Memory B cell (primary cell): Measurements from ENCODE around the gene UCN.
"Not testable (repeated sequence)": the region's sequence is repeated elsewhere in the genome, so short reads cannot be mapped to it uniquely, and the experiment has no call there.

Experiments used
- ATAC-seq: fragments of 150-1000 bp; cut with Tn5 transposase; 2 replicates; pipeline ENCODE4 v1.10.0; 2021; ENCODE audit warnings: low read depth, mild to moderate bottlenecking, moderate library complexity
- DNase-seq, 2 donors: peaks; one replicate each; pipeline ENCODE4 v3.0.0; 2022; ENCODE audit warnings: low spot score in 2 of 2
- H3K27ac Mint-ChIP-seq: one replicate; pipeline ENCODE4 v1.8.0; 2022; ENCODE audit warnings: mild to moderate bottlenecking, moderate library complexity, mixed read lengths
- H3K27me3 Mint-ChIP-seq: one replicate; pipeline ENCODE4 v1.8.0; 2022; ENCODE audit warnings: mixed read lengths
- H3K36me3 Mint-ChIP-seq: one replicate; pipeline ENCODE4 v1.8.0; 2022; ENCODE audit warnings: mild to moderate bottlenecking, mixed read lengths
- H3K4me1 Mint-ChIP-seq: one replicate; pipeline ENCODE4 v1.8.0; 2022; ENCODE audit warnings: mixed read lengths
- H3K4me3 Mint-ChIP-seq: one replicate; pipeline ENCODE4 v1.8.0; 2022; ENCODE audit warnings: mild to moderate bottlenecking, moderate library complexity, mixed read lengths
- H3K9me3 Mint-ChIP-seq: one replicate; pipeline ENCODE4 v1.8.0; 2022; ENCODE audit warnings: mixed read lengths

The UCN gene

DNA sequence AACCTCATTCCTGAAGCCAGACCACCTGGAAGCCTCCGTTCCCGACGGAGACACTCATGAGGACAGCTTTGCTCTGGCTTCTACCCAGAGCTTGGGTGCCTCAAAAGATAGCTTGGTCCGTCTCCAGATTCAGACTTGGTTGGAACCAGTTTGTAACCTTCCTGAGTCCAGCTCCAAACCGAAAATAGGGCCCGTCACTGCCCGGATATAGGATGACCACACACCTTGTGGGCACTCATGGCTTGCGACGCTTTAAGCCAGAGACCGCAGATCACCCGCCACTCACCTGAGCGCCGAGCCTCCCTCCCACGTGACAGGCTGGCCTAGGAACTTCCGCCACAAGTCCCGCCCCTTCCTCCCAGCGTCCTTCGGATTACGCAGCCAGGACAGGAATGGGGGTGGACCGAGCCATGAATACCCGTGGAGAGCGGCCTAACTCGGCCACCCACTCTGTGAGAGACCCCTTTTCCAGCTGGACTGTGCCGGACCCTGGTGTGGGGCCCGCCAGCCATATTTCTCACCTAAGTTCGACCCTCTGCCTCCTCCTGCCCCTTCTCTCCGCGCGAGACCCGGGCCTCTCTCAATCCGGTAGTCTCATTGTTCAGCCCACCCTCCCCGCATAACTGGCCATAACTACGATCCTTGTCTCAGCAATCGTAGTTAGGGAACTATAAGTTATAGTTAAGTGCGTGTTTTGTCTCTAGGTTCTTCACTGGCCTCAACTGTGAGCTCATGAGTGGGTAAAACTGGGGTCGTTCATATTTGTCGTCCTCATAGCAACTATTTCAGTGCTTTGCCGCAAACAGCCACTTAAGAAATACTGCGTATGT lies 14.7 kb upstream of the UCN start, which contains the start of gene MPV17:
Gene MPV17, minus strand, starts transcription at position 332 of the 830 bp plus-strand sequence. CDS start 580 bp downstream, outside the sequence.
- peak; percentile 95 for ATAC-seq
- Mint-ChIP-seq H3K4me1 (peaks cover 13% of the 10 kb centered on the region), H3K4me3 (peak within 1 kb of the TSS; percentile 99), H3K9me3 (no peaks in the 10 kb centered on the region), H3K27ac (peak within 1 kb of the TSS; percentile 99), H3K36me3 (peaks cover 21% of the 10 kb centered on the region), H3K27me3 (no peaks in the 10 kb centered on the region)
- DNase-seq: peak; percentile 71 to 75

DNA sequence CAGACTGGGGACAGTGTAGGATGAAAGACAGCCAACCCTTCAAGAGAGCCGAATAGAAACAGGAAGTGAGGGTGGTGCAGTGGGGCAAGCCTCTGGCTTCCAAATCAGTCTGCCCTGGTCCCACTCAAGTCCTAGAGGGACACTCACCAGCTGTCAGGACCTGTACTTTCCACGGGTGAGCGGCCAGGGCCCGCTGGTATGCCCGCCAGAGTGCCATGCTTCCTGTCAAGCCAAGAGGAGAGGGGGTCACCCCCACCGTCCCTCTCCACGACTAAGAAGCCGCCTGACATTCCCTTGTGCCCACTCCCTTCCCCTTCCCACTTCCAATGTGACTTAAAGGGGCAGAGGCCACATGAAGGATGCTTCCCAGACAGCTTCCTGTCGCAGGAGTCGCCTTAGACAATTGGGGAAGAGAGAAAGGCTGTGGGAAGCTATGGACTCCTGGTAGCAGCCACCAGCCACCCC lies 14.1 kb upstream of the UCN start:
- DNase-seq: peak in 1 of 2 donors; percentile 27
- peak; percentile 52 for ATAC-seq

DNA sequence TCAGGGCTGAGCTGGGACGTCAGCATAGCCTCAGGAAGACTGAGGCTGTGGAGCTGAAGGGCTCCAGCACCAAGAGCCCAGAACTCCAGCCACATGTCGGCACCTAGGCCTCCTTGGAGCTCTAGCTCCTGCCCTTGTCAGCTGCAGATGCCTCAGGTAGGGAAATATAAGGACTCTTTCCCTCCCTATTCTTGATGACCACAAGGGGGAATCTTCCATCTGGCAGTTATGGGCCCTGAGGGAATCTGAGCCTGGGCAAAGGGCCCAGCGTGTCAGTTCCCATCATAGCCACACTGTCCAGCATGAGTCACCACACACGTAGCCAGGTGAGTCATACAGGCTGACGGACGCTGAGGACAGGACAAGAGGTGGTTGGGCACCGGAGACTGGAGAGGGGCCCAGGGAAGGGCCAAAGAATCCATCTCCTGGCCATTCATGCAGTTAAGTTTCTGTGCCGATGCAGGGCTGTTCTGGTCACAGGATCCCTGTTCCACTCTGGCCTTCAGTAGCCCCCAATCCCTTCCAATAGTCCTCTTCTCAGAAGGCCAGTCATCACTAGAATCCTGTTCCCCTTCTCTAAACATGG lies 12.8 kb upstream of the UCN start:
- H3K27me3 Mint-ChIP-seq: no peaks in the 10 kb centered on the region
- DNase-seq (no peak), ATAC-seq (no peak)
- H3K4me1 Mint-ChIP-seq: peaks cover 13% of the 10 kb centered on the region
- peaks cover 11% of the 10 kb centered on the region for H3K36me3 Mint-ChIP-seq
- no peak overlapping the region for H3K27ac Mint-ChIP-seq
- no peaks in the 10 kb centered on the region for H3K9me3 Mint-ChIP-seq
- H3K4me3 Mint-ChIP-seq: no peak overlapping the region

More for the DNA sequence above, 14.1 kb upstream of the UCN start:
- Mint-ChIP-seq H3K27me3 (no peaks in the 10 kb centered on the region), H3K9me3 (no peaks in the 10 kb centered on the region), H3K4me1 (peaks cover 13% of the 10 kb centered on the region), H3K36me3 (peaks cover 20% of the 10 kb centered on the region), H3K27ac (peak overlapping the region; percentile 99), H3K4me3 (peak overlapping the region; percentile 99)

DNA sequence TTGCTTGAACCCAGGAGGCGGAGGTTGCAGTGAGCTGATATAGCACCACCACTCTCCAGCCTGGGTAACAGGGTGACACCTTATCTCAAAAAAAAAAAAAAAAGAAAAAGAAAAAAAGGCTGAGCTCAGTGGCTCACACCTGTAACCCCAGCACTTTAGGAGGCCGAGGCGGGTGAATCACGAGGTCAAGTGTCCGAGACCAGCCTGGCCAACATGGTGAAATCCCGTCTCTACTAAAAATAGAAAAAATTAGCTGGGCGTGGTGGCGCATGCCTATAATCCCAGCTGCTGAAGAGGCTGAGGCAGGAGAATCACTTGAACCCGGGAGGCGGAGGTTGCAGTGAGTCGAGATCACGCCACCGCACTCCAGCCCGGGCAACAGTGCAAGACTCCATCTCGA lies 11.6 kb upstream of the UCN start:
- not testable (repeated sequence) for DNase-seq, H3K9me3 Mint-ChIP-seq, H3K4me3 Mint-ChIP-seq, H3K27ac Mint-ChIP-seq, H3K27me3 Mint-ChIP-seq, ATAC-seq
- H3K36me3 Mint-ChIP-seq: peaks cover 10% of the 10 kb centered on the region
- peaks cover 13% of the 10 kb centered on the region for H3K4me1 Mint-ChIP-seq

DNA sequence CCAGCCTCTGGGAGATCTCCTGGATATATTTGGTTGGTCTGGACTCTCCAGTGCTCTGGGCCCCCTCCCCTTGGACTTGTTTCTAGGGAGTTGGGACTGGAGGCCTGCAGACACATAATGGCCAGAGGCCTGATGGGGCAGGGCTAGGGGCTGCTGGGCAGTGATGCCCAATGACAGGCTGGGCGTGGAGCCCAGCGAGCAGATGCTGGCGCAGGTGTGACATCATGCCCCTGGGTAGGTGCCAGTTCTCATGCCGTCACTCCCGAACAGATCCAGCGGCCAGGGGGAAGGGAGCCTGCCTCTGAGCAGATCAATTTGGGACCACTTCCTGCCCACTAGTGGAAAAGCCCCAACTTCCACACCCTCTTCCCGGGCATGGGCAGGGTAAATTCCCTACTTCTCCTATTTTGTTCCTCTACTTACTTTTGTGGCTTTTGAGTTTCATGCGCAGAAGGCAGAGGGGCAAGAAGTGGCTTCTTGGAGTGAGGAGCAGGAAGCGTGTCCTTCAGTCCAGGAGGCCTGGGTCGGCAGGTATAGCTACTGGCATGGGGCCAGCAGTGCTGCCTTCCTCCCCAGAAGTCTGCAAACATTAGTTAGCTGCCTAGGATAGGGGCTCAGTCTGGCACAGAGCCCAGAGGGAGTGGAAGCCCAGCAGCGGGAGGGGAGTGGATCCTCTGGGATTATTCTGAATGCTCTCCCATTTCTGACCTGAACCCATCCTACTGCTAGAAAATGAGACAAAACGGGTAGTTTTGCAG lies 8.6 kb upstream of the UCN start:
- H3K27ac Mint-ChIP-seq: no peak overlapping the region
- H3K27me3 Mint-ChIP-seq: no peaks in the 10 kb centered on the region

DNA sequence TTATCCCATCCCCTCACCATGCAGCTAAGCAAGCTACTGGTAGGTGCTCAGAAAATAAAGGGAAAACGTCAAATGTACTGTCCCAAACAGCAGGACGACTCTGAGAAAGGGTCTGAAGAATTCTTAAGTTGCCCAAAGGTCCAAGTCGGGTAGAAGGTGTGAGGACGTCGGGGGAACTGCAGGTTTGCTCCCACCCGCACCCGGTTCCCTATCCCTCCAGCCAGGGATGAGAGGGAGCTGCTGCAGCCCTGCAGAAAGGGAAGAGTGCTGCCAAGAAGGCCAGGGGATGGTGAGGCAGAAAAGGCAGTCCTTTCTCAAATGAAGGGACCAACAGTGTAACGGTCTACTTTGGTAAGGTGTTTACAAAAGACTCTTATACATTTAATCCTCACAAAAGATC lies 6.9 kb upstream of the UCN start:
- Mint-ChIP-seq H3K36me3 (peaks cover 20% of the 10 kb centered on the region), H3K4me1 (no peaks in the 10 kb centered on the region), H3K4me3 (no peak overlapping the region), H3K27ac (no peak overlapping the region), H3K27me3 (peaks cover 2% of the 10 kb centered on the region), H3K9me3 (no peaks in the 10 kb centered on the region)
- DNase-seq: no peak
- ATAC-seq: no peak

More for the DNA sequence above, 8.6 kb upstream of the UCN start:
- Mint-ChIP-seq H3K4me3 (no peak overlapping the region), H3K36me3 (peaks cover 15% of the 10 kb centered on the region), H3K4me1 (peaks cover 4% of the 10 kb centered on the region), H3K9me3 (no peaks in the 10 kb centered on the region)
- ATAC-seq (no peak), DNase-seq (no peak)

DNA sequence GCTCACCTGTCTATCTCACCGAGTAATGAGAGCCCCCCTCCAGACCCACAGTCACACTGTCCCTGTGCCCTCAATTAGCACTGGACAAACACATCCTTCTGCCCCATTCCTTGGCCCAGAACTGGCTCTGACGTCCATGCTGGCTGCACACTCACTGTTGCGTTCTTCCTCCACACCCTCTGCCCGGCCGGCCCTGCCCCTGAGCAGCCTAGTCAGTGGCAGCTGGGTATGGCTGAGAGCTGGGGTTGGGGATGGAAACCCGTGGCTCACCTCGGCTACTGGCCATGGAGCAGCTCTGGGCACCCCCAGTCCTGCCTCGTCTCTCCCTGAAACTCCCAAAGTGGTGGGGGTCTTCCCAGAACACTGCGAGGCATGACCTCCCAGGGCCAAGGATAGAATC lies 6.5 kb upstream of the UCN start:
- no peaks in the 10 kb centered on the region for H3K9me3 Mint-ChIP-seq
- DNase-seq (no peak), ATAC-seq (no peak)
- H3K4me3 Mint-ChIP-seq: no peak overlapping the region
- H3K36me3 Mint-ChIP-seq: peaks cover 22% of the 10 kb centered on the region
- peak overlapping the region; percentile 31 for H3K27ac Mint-ChIP-seq
- H3K27me3 Mint-ChIP-seq: peaks cover 2% of the 10 kb centered on the region
- H3K4me1 Mint-ChIP-seq: no peaks in the 10 kb centered on the region

DNA sequence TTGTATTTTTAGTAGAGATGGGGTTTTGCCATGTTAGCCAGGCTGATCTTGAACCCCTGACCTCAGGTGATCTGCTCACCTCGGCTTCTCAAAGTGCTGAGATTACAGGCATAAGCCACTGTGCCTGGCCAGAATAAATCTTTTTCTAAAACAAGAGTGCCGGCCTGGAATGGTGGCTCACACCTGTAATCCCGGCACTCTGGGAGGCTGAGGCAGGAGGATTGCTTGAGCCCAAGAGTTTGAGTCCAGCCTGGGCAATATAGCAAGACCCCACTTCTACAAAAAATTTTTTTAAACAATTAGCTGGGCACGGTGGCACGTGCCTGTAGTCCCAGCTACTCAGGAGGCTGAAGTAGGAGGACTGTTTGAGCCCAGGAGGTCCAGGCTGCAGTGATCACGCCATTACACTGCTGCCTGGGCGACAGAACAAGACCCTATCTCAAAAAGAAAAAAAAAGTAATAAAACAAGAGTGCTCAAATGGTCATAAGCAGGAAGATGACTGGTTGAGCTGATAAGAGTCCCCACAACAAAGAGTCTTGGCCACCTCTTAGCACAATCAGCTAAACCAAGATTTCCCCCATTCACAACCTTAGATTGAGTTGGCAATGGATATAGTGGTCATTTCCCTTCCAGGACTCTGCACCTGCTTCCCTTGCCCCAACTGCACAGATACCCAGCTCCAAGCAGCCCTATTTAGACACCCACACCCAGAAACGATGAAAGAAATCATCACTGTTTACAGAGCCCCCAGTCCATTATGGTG lies 5.8 kb upstream of the UCN start:
- no peak for ATAC-seq
- Mint-ChIP-seq H3K4me1 (no peaks in the 10 kb centered on the region), H3K36me3 (peaks cover 27% of the 10 kb centered on the region), H3K9me3 (no peaks in the 10 kb centered on the region), H3K27ac (peak overlapping the region; percentile 31), H3K27me3 (peaks cover 2% of the 10 kb centered on the region), H3K4me3 (no peak overlapping the region)
- DNase-seq: no peak

DNA sequence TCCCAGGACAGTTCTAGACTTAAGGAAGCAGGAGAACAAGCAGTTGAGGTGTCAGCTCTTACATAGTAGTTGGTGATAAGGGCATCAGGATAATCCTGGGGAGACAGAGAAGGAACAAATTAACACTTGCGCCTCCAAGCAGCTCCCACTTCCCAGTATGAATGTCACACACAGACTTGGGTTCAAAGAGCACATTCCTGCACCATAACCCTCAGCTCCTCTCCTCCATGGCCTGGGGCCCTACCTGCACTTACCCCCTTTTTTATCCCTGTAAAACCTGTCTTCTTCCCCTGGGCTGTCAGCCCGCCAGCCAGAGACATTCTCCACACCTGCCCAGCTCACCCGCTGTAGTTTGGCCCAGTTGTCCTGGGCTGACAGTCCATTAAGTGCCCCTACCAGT lies 3.9 kb upstream of the UCN start:
- H3K27me3 Mint-ChIP-seq: peaks cover 2% of the 10 kb centered on the region
- no peak for ATAC-seq
- no peak for DNase-seq
- no peak overlapping the region for H3K4me3 Mint-ChIP-seq
- H3K4me1 Mint-ChIP-seq: no peaks in the 10 kb centered on the region
- H3K9me3 Mint-ChIP-seq: no peaks in the 10 kb centered on the region
- H3K27ac Mint-ChIP-seq: no peak overlapping the region
- H3K36me3 Mint-ChIP-seq: peaks cover 26% of the 10 kb centered on the region

DNA sequence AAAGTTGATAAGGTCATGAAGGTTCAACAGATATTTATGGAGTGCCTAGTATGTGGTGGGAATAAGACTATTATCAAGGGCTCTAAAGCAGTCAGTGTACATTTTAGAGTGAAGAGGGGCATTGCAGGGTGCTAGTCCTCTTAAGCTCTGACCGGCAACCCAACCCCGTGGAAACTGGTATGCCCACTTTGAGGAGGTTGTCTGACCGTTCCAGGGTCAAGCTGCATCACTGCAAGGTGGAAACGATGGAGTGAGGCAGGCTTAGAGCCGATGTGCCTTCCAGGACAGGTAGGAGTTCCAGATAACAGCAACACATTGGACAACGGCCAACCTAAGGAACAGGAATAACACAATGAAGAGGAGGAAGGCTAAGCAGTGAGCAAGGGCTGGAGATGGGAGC lies 1.4 kb upstream of the UCN start:
- no peak overlapping the region for H3K4me3 Mint-ChIP-seq
- peaks cover 3% of the 10 kb centered on the region for H3K4me1 Mint-ChIP-seq
- peaks cover 22% of the 10 kb centered on the region for H3K36me3 Mint-ChIP-seq
- H3K27me3 Mint-ChIP-seq: peaks cover 4% of the 10 kb centered on the region
- ATAC-seq: no peak
- H3K27ac Mint-ChIP-seq: no peak overlapping the region
- DNase-seq: no peak
- no peaks in the 10 kb centered on the region for H3K9me3 Mint-ChIP-seq

DNA sequence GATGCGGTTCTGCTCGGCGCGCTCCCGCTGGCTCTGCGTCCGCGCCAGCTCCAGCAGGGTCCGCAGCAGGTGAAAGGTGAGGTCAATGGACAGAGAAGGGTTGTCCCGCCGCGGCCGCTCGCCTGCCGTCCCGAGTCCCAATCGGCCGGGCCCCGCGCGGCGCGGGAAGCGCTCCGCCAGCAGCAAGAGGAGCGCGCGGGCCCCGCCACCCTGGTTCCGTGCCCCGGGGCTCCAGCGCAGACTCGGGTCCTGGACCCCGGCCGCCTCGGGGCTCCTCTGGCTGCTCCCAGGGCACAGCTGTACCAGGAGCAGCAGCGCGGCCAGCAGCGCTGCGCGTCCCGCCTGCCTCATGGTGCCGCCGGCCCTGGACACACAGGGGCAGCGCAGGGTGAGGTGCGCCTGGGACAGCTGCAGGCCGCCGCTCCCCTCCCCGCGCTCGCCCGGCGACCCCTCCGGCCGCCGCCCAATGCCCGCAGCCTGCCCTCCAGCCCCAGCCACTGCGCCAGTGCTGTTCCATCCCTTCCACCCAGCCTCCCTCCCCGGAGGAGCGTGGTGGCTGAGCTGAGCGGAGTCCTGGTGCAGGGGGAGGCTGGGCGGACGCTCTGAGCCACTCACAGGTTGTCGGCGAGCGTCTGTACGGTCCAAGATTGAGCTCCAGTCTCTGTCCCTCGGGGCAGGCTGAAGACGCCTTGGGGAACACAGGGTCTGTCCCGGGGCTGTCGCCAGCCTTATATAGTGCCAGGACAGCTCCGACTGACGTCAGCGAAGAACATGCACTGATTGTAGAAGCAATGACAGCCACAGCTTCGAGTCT lies 493 bp downstream of the UCN start:
- DNase-seq: no peak
- peaks cover 6% of the 10 kb centered on the region for H3K4me1 Mint-ChIP-seq
- H3K27ac Mint-ChIP-seq: no peak overlapping the region
- ATAC-seq: no peak
- H3K36me3 Mint-ChIP-seq: peaks cover 22% of the 10 kb centered on the region
- H3K9me3 Mint-ChIP-seq: no peaks in the 10 kb centered on the region
- no peak overlapping the region for H3K4me3 Mint-ChIP-seq
- peaks cover 4% of the 10 kb centered on the region for H3K27me3 Mint-ChIP-seq

DNA sequence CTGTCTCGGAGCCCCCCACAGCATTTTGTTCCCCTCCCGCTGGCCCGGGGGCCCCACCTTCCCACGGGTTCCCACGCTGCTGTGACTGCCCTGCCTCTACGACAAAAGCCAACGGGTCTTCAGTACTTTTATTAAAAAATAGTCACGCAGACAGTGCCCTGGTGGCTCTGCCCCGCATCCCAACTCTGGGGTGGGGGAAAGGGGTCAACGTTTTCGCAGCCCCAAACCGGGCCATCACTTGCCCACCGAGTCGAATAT lies 1.0 kb downstream of the UCN start:
- ATAC-seq (no peak), DNase-seq (no peak)
- Mint-ChIP-seq H3K9me3 (no peaks in the 10 kb centered on the region), H3K4me3 (peak overlapping the region; percentile 35), H3K27me3 (peaks cover 4% of the 10 kb centered on the region), H3K4me1 (peaks cover 8% of the 10 kb centered on the region), H3K36me3 (peaks cover 17% of the 10 kb centered on the region), H3K27ac (no peak overlapping the region)
